Activated naive CD4-positive, alpha-beta T cell treated with anti-CD3 and anti-CD28 coated beads, Interleukin-2, amount 50 U/mL, for 72 hours (primary cell): ENCODE measurements around the gene NABP1. TPM values are rescaled to one million over a fixed set of nuclear protein-coding genes. Genes with fewer than 3 reads are reported as not detected.
"Not testable (repeated sequence)": the region's sequence is repeated elsewhere in the genome, so short reads cannot be mapped to it uniquely, and the experiment has no call there.

Source experiments
- ATAC-seq, 2 donors: fragments of 150-1000 bp; cut with Tn5 transposase; 2 replicates each; pipeline ENCODE4 v1.10.0; 2021; ENCODE audit warnings: mild to moderate bottlenecking in 2 of 2, moderate library complexity in 2 of 2
- DNase-seq, 2 donors: peaks; one replicate each; pipeline ENCODE4 v3.0.0; 2021 to 2022; ENCODE audit warnings: low spot score in 2 of 2
- H3K27ac Mint-ChIP-seq, 2 donors: one replicate each; pipeline ENCODE4 v1.8.0; 2022; ENCODE audit warnings: mild to moderate bottlenecking in 2 of 2, mixed read lengths in 2 of 2
- H3K36me3 Mint-ChIP-seq, 2 donors: one replicate each; pipeline ENCODE4 v1.8.0; 2022; ENCODE audit warnings: mixed read lengths in 2 of 2
- H3K9me3 Mint-ChIP-seq, 2 donors: one replicate each; pipeline ENCODE4 v1.8.0; 2022; ENCODE audit warnings: mixed read lengths in 2 of 2
- total RNA-seq, 2 donors: library from RNA; stranded (reverse); gene quantifications; one replicate each; pipeline ENCODE4 v1.2.3, GENCODE V29; 2022

NABP1 gene
- total RNA-seq, 2 donors from 2014 or later = 53.7 to 59.7 TPM

DNA sequence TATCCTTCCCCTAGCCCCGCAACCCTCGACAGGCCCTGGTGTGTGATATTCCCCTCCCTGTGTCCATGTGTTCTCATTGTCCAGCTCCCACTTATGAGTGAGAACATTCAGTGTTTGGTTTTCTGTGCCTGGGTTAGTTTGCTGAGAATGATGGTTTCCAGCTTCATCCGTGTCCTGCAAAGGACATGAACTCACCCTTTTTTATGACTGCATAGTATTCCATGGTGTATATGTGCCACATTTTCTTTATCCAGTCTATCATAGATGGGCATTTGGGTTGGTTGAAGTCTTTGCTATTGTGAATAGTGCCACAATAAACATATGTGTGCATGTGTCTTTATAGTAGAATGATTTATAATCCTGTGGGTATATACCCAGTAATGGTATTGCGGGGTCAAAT, 33.3 kb upstream of the NABP1 start:
- H3K9me3 Mint-ChIP-seq, ATAC-seq, H3K36me3 Mint-ChIP-seq, DNase-seq, H3K27ac Mint-ChIP-seq: not testable (repeated sequence)

- Mint-ChIP-seq H3K9me3 (peaks cover 0 to 6% of the 10 kb centered on the region in 2 donors), H3K36me3 (no peaks in the 10 kb centered on the region), H3K27ac (no peak overlapping the region)
- DNase-seq (no peak), ATAC-seq (peak in 1 of 2 donors; percentile 55)
Measured at GRCh38 chr2:191645032-191645431, 32.9 kb upstream of the NABP1 start.

GRCh38 chr2:191645434-191646162, 32.3 kb upstream of the NABP1 start:
- no peak for DNase-seq
- Mint-ChIP-seq H3K27ac (peak overlapping the region in 1 of 2 donors; percentile 19), H3K36me3 (no peaks in the 10 kb centered on the region), H3K9me3 (peaks cover 0 to 6% of the 10 kb centered on the region in 2 donors)
- ATAC-seq = no peak

DNA sequence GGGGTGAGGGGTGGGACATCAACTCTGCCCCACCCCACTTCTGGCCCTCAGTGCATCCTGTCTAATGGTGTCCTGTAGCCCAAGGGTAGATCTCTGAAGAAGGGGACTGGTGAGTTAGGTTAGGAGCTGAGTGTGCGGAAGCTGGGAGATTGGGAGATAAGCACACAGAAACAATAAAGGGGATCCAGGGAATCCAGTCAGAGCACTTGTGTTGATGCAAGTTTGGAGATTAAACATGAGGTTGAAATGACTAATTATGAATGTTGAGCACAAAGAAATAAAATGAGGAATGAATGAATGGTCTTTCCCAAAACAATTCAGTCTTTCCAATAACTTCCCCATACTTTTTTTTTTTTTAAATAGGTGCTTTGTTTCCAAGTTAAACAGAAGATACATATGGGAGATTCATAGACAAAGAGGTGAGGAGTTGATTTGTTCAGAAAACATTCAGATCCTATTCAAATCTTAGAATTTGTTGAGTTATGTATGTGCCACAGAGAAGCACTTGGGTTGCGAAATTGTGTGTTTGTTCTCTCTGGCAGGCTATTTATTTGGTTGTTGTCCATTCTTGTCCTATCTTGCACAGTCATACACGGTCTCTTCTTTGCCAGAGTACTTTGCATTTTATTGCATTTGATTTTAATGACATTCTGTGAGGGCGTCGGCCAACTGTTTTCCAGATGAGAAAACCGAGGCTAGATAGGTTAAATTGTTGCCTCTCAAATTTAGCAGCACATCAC, 31.6 kb upstream of the NABP1 start:
- Mint-ChIP-seq H3K9me3 (peaks cover 0 to 6% of the 10 kb centered on the region in 2 donors), H3K27ac (peak overlapping the region in 1 of 2 donors; percentile 19)
- no peak for DNase-seq

GRCh38 chr2:191649519-191649918, 28.4 kb upstream of the NABP1 start:
- Mint-ChIP-seq H3K9me3 (peaks cover 0 to 6% of the 10 kb centered on the region in 2 donors), H3K27ac (no peak overlapping the region), H3K36me3 (no peaks in the 10 kb centered on the region)
- no peak for ATAC-seq
- no peak for DNase-seq

More for the DNA sequence above, 31.6 kb upstream of the NABP1 start:
- no peak for ATAC-seq
- no peaks in the 10 kb centered on the region for H3K36me3 Mint-ChIP-seq

GRCh38 chr2:191650896-191651773, 26.8 kb upstream of the NABP1 start:
- Mint-ChIP-seq H3K9me3 (no peaks in the 10 kb centered on the region), H3K36me3 (no peaks in the 10 kb centered on the region), H3K27ac (peak overlapping the region; percentile 67 to 81)
- ATAC-seq (peak; percentile 92 to 97), DNase-seq (no peak)

- ATAC-seq (no peak), DNase-seq (no peak)
- peaks cover 0 to 12% of the 10 kb centered on the region in 2 donors for H3K9me3 Mint-ChIP-seq
- H3K27ac Mint-ChIP-seq = no peak overlapping the region
- peaks cover 5 to 6% of the 10 kb centered on the region in 2 donors for H3K36me3 Mint-ChIP-seq
Measured at GRCh38 chr2:191653667-191654391, 24.1 kb upstream of the NABP1 start.

DNA sequence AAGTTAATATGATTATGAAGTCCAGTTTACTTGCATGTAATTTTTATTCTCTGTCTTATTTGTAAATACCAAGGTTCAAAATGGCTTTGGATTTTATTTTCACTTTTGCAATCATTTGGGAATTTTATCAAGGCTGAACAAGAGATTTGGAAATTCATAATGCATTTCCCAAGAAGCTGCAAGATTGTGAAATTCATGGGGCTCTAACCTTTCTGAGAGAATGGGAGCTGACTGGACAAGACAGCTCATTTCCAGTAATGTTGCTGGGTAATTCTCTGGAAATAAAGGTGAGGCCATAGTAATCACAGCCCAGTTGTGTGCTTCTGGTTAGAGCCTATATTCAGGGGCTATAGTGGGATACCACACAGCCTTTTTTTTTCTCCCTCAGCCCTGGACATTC, 21.5 kb upstream of the NABP1 start:
- ATAC-seq (no peak), DNase-seq (no peak)
- Mint-ChIP-seq H3K27ac (no peak overlapping the region), H3K9me3 (peaks cover 0 to 12% of the 10 kb centered on the region in 2 donors), H3K36me3 (peaks cover 5 to 6% of the 10 kb centered on the region in 2 donors)

- H3K36me3 Mint-ChIP-seq = peaks cover 5 to 6% of the 10 kb centered on the region in 2 donors
- DNase-seq = no peak
- H3K27ac Mint-ChIP-seq = no peak overlapping the region
Measured at GRCh38 chr2:191656792-191657191, 21.1 kb upstream of the NABP1 start.

DNA sequence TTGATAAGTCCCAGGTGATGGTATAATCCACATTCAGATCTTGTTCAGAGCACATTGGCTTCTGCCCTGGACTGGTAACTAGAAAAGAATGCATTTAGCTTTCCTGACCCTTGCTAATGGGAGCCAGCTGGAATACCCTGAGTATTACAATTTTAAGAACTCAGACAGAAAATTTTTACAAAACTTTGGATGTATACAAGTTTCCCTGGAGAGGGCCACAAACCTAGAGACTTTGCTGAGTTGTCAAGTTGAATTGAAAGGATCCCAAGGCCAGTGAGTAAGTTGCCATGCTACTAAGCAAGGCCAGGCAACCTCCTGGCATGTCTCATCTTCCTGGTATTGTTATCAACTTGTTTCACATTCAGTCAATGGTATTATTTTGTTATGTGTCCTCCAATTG, 20.0 kb upstream of the NABP1 start:
- peaks cover 0 to 12% of the 10 kb centered on the region in 2 donors for H3K9me3 Mint-ChIP-seq
- H3K36me3 Mint-ChIP-seq = peaks cover 5 to 6% of the 10 kb centered on the region in 2 donors
- no peak for DNase-seq
- no peak overlapping the region for H3K27ac Mint-ChIP-seq
- ATAC-seq = peak in 1 of 2 donors; percentile 74

More at GRCh38 chr2:191656792-191657191, 21.1 kb upstream of the NABP1 start:
- ATAC-seq = no peak
- peaks cover 0 to 12% of the 10 kb centered on the region in 2 donors for H3K9me3 Mint-ChIP-seq

DNA sequence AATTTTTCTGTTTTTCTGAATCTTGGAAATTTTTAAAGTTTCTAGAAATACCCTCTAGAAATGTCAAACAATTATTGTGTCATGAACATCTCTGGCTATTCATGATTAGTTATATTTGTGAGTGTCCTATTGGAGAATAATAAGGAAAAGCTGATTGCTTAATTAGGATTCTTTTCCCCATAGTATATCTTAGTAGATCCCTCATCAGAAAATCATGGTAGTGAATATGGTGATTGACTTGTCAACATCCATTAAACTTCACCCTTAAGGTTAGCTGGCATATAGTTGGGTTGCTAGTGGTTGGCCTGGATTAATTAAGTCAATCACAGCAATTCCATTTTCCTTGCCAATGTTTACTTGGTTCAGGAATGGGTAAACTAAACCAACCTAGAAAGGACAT, 18.7 kb upstream of the NABP1 start:
- H3K27ac Mint-ChIP-seq = no peak overlapping the region
- ATAC-seq = no peak
- no peak for DNase-seq
- H3K9me3 Mint-ChIP-seq = peaks cover under 1 to 13% of the 10 kb centered on the region in 2 donors
- peaks cover 6% of the 10 kb centered on the region in 2 donors for H3K36me3 Mint-ChIP-seq

- Mint-ChIP-seq H3K36me3 (peaks cover 14 to 15% of the 10 kb centered on the region in 2 donors), H3K9me3 (peaks cover 8 to 21% of the 10 kb centered on the region in 2 donors), H3K27ac (no peak overlapping the region)
- ATAC-seq (no peak), DNase-seq (no peak)
Measured at GRCh38 chr2:191660575-191660974, 17.4 kb upstream of the NABP1 start.

DNA sequence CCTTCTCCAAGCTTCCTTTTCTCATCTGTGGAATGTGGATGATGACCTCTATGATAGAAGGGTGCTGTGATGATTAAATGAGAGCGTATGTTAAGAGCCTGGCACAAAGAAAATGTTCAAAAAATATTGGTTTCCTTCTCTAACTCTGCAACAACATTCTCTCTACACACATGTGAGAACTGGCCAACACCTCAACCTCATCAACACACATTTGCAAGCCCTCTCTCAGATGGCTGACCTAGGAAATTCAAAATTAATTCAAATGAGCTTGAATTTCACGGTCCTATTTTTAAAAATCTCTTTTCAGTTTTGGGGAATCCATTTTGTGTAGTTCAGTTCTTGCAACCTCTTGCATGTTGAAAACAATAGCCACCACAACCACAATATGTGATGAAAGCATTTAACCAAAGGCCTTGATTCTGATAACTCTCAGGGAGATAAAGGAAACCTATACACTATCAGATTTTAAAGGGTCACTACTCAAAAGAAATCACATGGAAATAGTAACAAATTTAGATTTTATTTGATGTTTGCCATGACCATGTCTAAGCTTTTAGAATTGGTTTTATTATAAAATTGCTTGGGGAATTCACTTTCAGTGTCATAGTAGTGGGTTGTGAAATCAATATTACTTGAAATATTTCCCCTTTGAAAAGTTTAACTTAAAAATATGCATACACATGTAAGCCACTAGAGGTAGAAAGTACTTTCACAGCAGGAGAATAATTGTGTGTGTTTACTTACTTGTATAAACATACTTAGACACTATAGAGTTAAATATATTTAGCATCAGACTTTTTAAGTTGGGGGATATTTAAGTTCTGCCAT, 16.6 kb upstream of the NABP1 start:
- ATAC-seq = no peak
- H3K27ac Mint-ChIP-seq = no peak overlapping the region
- peaks cover 14 to 15% of the 10 kb centered on the region in 2 donors for H3K36me3 Mint-ChIP-seq
- no peak for DNase-seq
- peaks cover 8 to 21% of the 10 kb centered on the region in 2 donors for H3K9me3 Mint-ChIP-seq

DNA sequence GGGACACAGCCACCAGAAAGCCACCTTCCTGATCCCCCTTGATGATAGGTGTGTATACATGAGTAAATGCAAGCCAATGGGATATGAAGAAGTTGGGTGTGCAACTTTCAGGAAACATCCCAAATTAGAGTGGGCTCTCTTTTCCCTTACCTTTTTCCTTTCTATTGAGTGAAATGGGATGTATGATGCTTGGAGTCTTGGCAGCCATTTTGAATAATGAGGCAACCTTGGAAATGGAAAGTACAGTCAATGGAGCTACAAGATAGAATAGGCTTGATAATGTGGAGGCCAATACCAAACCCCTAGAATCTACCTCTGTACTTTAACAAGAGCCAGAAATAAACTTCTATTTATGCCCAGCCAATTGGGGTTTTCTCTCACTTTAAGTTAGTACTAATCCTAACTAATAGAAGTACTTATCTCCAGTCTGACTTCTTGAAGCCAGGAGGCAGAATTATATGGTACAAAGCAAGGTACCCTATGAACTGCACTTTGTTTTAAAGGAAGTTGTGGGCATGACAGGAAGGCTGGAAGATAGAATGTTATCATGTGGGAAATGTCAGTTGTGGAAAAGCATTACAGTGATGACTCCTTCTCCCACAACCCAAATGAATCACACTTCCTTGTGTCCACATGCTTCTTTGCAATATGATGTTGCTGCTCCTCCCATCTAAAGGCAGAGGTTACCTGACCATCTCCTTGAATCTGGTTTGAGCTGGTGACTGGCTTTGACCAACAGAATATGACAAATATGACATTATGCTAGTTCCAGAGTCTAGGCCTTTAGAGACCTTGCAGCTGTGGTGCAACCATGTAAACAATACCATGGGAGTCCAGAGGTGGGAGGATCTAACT, 12.9 kb upstream of the NABP1 start:
- DNase-seq (no peak), ATAC-seq (peak; percentile 62 to 87)
- Mint-ChIP-seq H3K27ac (peak overlapping the region in 1 of 2 donors; percentile 64), H3K36me3 (peaks cover 8 to 9% of the 10 kb centered on the region in 2 donors), H3K9me3 (peaks cover 8 to 10% of the 10 kb centered on the region in 2 donors)
